K562 (cell line): ENCODE data around the gene TCAP. TPM values are rescaled to one million over a fixed set of nuclear protein-coding genes. Genes with fewer than 3 reads are reported as not detected.

ENCODE experiments used
- LEF1 ChIP-seq: fragments of 450-650 bp; IDR thresholded peaks from 2 replicates; pipeline ENCODE4 v1.6.1; 2016; ENCODE audit warnings: mild to moderate bottlenecking
- POLR2B ChIP-seq: fragments of 450-650 bp; IDR thresholded peaks from 2 replicates; pipeline ENCODE4 v1.6.1; 2018; ENCODE audit warnings: low read depth; ENCODE audit not compliant: partially characterized antibody
- POU5F1 ChIP-seq: fragments of 150-350 bp; IDR thresholded peaks from 2 replicates; pipeline ENCODE4 v1.6.1; 2014; ENCODE audit warnings: borderline replicate concordance, low read length, low read depth, mild to moderate bottlenecking; ENCODE audit not compliant: partially characterized antibody
- ZNF311 ChIP-seq: fragments of 250-450 bp; sonication (Bioruptor Pico); IDR thresholded peaks from 2 replicates; pipeline ENCODE4 v1.4.0; 2020; ENCODE audit warnings: mild to moderate bottlenecking, moderate library complexity
- polyA plus RNA-seq, 8 experiments: library from polyadenylated mRNA; depleted of rRNA in 4 of 8; stranded (reverse) in 5 of 8; unstranded in 3 of 8; fragments of >200 nt; fragmentation: Nextera tagmentation in 2 of 8; fragmentation: Illumina TruSeq in 1 of 8; extraction: Ambion mirVana in 2 of 8; extraction: Trizol in 1 of 8; gene quantifications; 2 replicates each; pipeline versions ENCODE4 v1.2.1 to v1.2.3, GENCODE V29; 2011 to 2014; ENCODE audit warnings: inconsistent platforms in 1 of 8, missing spikeins in 1 of 8
- total RNA-seq, 7 experiments: library from RNA; depleted of rRNA in 6 of 7; stranded (reverse); fragments of >200 nt in 6 of 7; fragmentation: Illumina TruSeq in 2 of 7; extraction: Trizol in 2 of 7; gene quantifications; 2 replicates each; pipeline versions ENCODE4 v1.2.1 to v1.2.3, GENCODE V29; 2011 to 2021; ENCODE audit warnings: low replicate concordance in 1 of 7
- TF ChIP-seq, protein P1 (sequence below): fragments of 250-450 bp; sonication (Bioruptor Pico); IDR thresholded peaks from 2 replicates; pipeline ENCODE4 v1.8.0; 2021; ENCODE audit warnings: moderate library complexity, mild to moderate bottlenecking, inconsistent platforms
- TF ChIP-seq, protein P2 (sequence below): fragments of 450-650 bp; IDR thresholded peaks from 2 replicates; pipeline ENCODE4 v1.6.1; 2016; ENCODE audit warnings: mild to moderate bottlenecking

TCAP gene
- total and polyA plus RNA-seq, 9 of the 15 experiments (the other 6 are each of a cell fraction or from before 2014, with no cell fraction given): 0.33 to 1.4 (median 0.82) TPM; not detected in 2

DNA sequence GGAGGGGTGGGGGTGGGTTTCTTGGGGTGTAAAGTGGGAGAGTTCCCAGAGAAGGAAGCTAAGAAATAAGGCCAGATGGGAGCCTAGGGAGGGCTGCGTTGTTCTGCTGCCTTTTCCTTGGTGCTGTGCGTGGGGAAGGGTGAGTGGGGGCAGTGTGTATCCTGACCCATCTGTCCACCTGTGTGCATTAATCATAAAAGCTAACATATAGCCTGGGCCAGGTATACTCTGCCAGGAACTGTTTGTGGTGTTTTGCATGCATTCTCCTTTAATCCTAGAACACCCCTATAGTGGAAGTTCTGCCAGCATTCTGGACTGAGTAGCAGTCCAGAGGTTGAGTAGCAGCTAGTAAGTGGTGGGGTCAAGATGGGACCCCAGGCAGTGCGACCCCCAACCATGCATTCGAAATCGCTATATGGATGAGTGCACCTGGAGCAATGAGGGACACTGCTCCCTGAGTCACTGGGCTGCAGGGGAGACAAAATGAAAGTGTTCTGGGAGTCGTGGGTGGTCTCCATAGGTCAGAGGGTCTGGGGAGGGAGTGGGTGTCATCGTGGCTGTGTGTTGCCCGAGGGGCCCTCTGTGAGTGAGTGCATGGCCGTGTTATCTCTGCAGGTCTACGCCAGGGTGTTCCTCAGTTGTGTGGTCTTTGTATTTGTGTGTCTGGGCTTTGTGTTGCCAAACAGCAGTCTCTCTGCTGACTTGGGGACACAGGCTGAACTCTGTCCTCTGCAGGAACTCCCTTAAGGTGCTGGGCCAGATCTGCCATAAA, 36.0 kb downstream of the TCAP start (continued):
- TF ChIP-seq, protein P1, sequence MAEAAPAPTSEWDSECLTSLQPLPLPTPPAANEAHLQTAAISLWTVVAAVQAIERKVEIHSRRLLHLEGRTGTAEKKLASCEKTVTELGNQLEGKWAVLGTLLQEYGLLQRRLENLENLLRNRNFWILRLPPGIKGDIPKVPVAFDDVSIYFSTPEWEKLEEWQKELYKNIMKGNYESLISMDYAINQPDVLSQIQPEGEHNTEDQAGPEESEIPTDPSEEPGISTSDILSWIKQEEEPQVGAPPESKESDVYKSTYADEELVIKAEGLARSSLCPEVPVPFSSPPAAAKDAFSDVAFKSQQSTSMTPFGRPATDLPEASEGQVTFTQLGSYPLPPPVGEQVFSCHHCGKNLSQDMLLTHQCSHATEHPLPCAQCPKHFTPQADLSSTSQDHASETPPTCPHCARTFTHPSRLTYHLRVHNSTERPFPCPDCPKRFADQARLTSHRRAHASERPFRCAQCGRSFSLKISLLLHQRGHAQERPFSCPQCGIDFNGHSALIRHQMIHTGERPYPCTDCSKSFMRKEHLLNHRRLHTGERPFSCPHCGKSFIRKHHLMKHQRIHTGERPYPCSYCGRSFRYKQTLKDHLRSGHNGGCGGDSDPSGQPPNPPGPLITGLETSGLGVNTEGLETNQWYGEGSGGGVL (CRISPR knock-in tag): no peak
- no peak for TF ChIP-seq POU5F1
- no peak for TF ChIP-seq ZNF311 (CRISPR knock-in tag)
- no peak for TF ChIP-seq LEF1
- no peak for TF ChIP-seq POLR2B
- TF ChIP-seq, protein P2, sequence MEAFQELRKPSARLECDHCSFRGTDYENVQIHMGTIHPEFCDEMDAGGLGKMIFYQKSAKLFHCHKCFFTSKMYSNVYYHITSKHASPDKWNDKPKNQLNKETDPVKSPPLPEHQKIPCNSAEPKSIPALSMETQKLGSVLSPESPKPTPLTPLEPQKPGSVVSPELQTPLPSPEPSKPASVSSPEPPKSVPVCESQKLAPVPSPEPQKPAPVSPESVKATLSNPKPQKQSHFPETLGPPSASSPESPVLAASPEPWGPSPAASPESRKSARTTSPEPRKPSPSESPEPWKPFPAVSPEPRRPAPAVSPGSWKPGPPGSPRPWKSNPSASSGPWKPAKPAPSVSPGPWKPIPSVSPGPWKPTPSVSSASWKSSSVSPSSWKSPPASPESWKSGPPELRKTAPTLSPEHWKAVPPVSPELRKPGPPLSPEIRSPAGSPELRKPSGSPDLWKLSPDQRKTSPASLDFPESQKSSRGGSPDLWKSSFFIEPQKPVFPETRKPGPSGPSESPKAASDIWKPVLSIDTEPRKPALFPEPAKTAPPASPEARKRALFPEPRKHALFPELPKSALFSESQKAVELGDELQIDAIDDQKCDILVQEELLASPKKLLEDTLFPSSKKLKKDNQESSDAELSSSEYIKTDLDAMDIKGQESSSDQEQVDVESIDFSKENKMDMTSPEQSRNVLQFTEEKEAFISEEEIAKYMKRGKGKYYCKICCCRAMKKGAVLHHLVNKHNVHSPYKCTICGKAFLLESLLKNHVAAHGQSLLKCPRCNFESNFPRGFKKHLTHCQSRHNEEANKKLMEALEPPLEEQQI: no peak
